Fibroblast of the aortic adventitia (primary cell): Measurements from ENCODE around the gene PHACTR3. TPM values are rescaled to one million over a fixed set of nuclear protein-coding genes. Genes with fewer than 3 reads are reported as not detected.

Source experiments
- DNase-seq: peaks from one replicate; pipeline ENCODE4 v3.0.0-alpha.2; 2010; ENCODE audit warnings: low read depth
- H3K4me3 ChIP-seq: 2 replicates; pipeline ENCODE4 v1.5.1; 2011; ENCODE audit warnings: low read depth, mild to moderate bottlenecking, control low read depth, low read length, moderate library complexity
- CTCF ChIP-seq: IDR thresholded peaks from 2 replicates; pipeline ENCODE4 v1.5.1; 2011; ENCODE audit warnings: mild to moderate bottlenecking, low read length, control low read depth, inconsistent platforms; ENCODE audit not compliant: insufficient read depth
- total RNA-seq: library from RNA; depleted of rRNA; stranded (reverse); fragments of >200 nt; gene quantifications from 2 replicates; pipeline ENCODE4 v1.2.3, GENCODE V29; 2012; ENCODE audit warnings: low replicate concordance

Gene PHACTR3
- total RNA-seq, 1 donor: not detected

GRCh38 chr20:59561614-59562277 is 42.6 kb upstream of the PHACTR3 start:
- no peak for TF ChIP-seq CTCF
- DNase-seq: no peak
- H3K4me3 ChIP-seq: no peak overlapping the region

GRCh38 chr20:59564171-59564570 is 40.2 kb upstream of the PHACTR3 start:
- DNase-seq: no peak
- TF ChIP-seq CTCF: no peak
- no peak overlapping the region for H3K4me3 ChIP-seq

GRCh38 chr20:59564943-59565342 is 39.4 kb upstream of the PHACTR3 start:
- DNase-seq: no peak
- no peak for TF ChIP-seq CTCF
- no peak overlapping the region for H3K4me3 ChIP-seq

GRCh38 chr20:59565768-59566461 is 38.4 kb upstream of the PHACTR3 start:
- TF ChIP-seq CTCF: no peak
- no peak for DNase-seq
- H3K4me3 ChIP-seq: no peak overlapping the region

- TF ChIP-seq CTCF: no peak
- DNase-seq: no peak
- no peak overlapping the region for H3K4me3 ChIP-seq
Observed at GRCh38 chr20:59566631-59567524, 37.5 kb upstream of the PHACTR3 start.

- DNase-seq: no peak
- H3K4me3 ChIP-seq: no peak overlapping the region
- TF ChIP-seq CTCF: no peak
Observed at GRCh38 chr20:59567585-59568508, 36.5 kb upstream of the PHACTR3 start.
